MCF 10A (cell line): ENCODE measurements around the gene SHC2. TPM values are rescaled to one million over a fixed set of nuclear protein-coding genes. Genes with fewer than 3 reads are reported as not detected.

Source experiments
- BruUV-seq: library from RNA; stranded (reverse); fragments of 400-500 nt; replicated peaks from 2 replicates; lab custom pipeline; 2021; lab: Mats Ljungman, UMichigan
- CTCF ChIA-PET: fragments of 300-600 bp; sonication (Branson Sonifier 250); formaldehyde crosslinking; extraction: SDS; loops from one replicate; lab custom pipeline; 2021; ENCODE audit warnings: antibody characterized with exemption, inconsistent platforms; lab: Yijun Ruan, JAX
- POLR2A ChIA-PET: fragments of 300-600, 350-650 bp; sonication (Branson Sonifier 250); formaldehyde crosslinking; extraction: SDS; loops from one replicate; lab custom pipeline; 2020; ENCODE audit warnings: antibody characterized with exemption, inconsistent platforms; lab: Yijun Ruan, JAX
- DNase-seq: peaks from one replicate; pipeline ENCODE4 v3.0.0-alpha.2; 2018; ENCODE audit not compliant: unreplicated experiment
- H3K27ac Mint-ChIP-seq: one replicate; pipeline ENCODE4 v1.8.0; 2022; ENCODE audit warnings: mild to moderate bottlenecking, low read depth, mixed read lengths; ENCODE audit not compliant: unreplicated experiment
- H3K27me3 Mint-ChIP-seq: one replicate; pipeline ENCODE4 v1.8.0; 2022; ENCODE audit warnings: mixed read lengths; ENCODE audit not compliant: insufficient read depth, unreplicated experiment
- H3K36me3 Mint-ChIP-seq: one replicate; pipeline ENCODE4 v1.8.0; 2022; ENCODE audit warnings: mild to moderate bottlenecking, moderate library complexity, mixed read lengths; ENCODE audit not compliant: insufficient read depth, unreplicated experiment
- H3K4me1 Mint-ChIP-seq: one replicate; pipeline ENCODE4 v1.8.0; 2022; ENCODE audit warnings: mixed read lengths; ENCODE audit not compliant: insufficient read depth, unreplicated experiment
- H3K4me3 Mint-ChIP-seq: one replicate; pipeline ENCODE4 v1.8.0; 2022; ENCODE audit warnings: mild to moderate bottlenecking, moderate library complexity, mixed read lengths; ENCODE audit not compliant: unreplicated experiment
- H3K9me3 Mint-ChIP-seq: one replicate; pipeline ENCODE4 v1.8.0; 2022; ENCODE audit warnings: mixed read lengths; ENCODE audit not compliant: unreplicated experiment
- intact Hi-C: fragments of 100-400 bp; cut with micrococcal nuclease; formaldehyde crosslinking; loops from 2 replicates; pipeline ENCODE4 v1.14.1; 2022
- total RNA-seq: library from RNA; stranded (reverse); gene quantifications from 2 replicates; pipeline ENCODE4 v1.2.3, GENCODE V29; 2022
- TF ChIP-seq, protein P1 (sequence below): fragments of 200-600 bp; IDR thresholded peaks from one replicate; pipeline ENCODE4 v1.8.0; 2022; ENCODE audit warnings: antibody characterized with exemption, mild to moderate bottlenecking; ENCODE audit not compliant: unreplicated experiment

Gene SHC2
- total RNA-seq, 1 experiment from 2014 or later, result 0.77 TPM

- no peak overlapping the region for H3K4me3 Mint-ChIP-seq
- ChIA-PET CTCF (no interaction called here), POLR2A (no interaction called here)
- H3K4me1 Mint-ChIP-seq, result no peaks in the 10 kb centered on the region
- no peak for DNase-seq
- peaks cover 4% of the 10 kb centered on the region for H3K36me3 Mint-ChIP-seq
- no peaks in the 10 kb centered on the region for H3K27me3 Mint-ChIP-seq
- H3K9me3 Mint-ChIP-seq, result no peaks in the 10 kb centered on the region
- intact Hi-C loops, result no loop called here
- H3K27ac Mint-ChIP-seq, result no peak overlapping the region
- no TSS peak for BruUV-seq
- TF ChIP-seq, protein P1, sequence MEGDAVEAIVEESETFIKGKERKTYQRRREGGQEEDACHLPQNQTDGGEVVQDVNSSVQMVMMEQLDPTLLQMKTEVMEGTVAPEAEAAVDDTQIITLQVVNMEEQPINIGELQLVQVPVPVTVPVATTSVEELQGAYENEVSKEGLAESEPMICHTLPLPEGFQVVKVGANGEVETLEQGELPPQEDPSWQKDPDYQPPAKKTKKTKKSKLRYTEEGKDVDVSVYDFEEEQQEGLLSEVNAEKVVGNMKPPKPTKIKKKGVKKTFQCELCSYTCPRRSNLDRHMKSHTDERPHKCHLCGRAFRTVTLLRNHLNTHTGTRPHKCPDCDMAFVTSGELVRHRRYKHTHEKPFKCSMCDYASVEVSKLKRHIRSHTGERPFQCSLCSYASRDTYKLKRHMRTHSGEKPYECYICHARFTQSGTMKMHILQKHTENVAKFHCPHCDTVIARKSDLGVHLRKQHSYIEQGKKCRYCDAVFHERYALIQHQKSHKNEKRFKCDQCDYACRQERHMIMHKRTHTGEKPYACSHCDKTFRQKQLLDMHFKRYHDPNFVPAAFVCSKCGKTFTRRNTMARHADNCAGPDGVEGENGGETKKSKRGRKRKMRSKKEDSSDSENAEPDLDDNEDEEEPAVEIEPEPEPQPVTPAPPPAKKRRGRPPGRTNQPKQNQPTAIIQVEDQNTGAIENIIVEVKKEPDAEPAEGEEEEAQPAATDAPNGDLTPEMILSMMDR, result no peak
Observed at GRCh38 chr19:449916-450315, 10.9 kb downstream of the SHC2 start.

DNA sequence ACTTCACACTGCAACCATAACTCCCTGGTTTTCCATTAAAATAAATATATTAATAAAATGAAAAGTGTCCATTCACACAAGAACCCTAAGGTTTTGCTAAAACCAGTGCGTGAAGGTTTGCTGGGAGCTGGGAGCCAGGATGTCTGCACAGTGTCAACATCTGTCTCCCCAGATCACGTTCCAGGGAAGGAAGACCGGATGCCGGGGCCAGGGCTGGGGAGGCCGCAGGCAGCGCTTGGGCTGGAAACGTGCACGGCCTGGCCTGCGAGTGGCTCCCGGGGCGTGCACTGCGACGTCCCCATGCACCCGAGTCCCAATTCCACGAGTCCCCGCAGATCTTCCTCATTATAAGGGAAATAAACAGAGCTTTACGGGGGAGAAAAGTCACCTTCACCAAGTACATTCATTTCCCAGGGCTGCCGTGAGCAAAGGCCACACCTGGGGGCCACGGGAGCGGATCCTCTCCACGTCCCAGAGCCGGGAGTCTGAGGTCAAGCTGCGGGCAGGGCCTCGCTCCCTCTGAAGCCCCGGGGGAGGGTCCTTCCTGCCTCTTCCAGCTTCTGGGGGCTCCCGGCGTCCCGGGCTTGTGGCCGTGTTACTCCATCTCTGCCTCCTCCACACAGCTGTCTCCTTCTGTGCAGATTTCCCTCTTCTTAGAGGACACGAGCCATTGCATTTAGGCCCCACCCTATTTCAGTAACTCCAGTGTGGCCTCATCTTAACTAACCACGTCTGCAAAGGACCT lies 12.8 kb downstream of the SHC2 start:
- DNase-seq, result no peak
- Mint-ChIP-seq H3K4me3 (no peak overlapping the region), H3K9me3 (no peaks in the 10 kb centered on the region), H3K27ac (no peak overlapping the region), H3K4me1 (no peaks in the 10 kb centered on the region), H3K27me3 (no peaks in the 10 kb centered on the region), H3K36me3 (peaks cover 4% of the 10 kb centered on the region)
- intact Hi-C loops, result no loop called here
- POLR2A ChIA-PET, result no interaction called here
- TF ChIP-seq, protein P1, result no peak
- BruUV-seq, result no TSS peak
- CTCF ChIA-PET, result no interaction called here

GRCh38 chr19:447064-447426 lies 13.8 kb downstream of the SHC2 start:
- H3K9me3 Mint-ChIP-seq, result no peaks in the 10 kb centered on the region
- no TSS peak for BruUV-seq
- H3K36me3 Mint-ChIP-seq, result peaks cover 4% of the 10 kb centered on the region
- CTCF ChIA-PET, result no interaction called here
- no peaks in the 10 kb centered on the region for H3K4me1 Mint-ChIP-seq
- no peak for DNase-seq
- POLR2A ChIA-PET, result no interaction called here
- TF ChIP-seq, protein P1, result no peak
- no peak overlapping the region for H3K27ac Mint-ChIP-seq
- intact Hi-C loops, result no loop called here
- H3K27me3 Mint-ChIP-seq, result no peaks in the 10 kb centered on the region
- H3K4me3 Mint-ChIP-seq, result no peak overlapping the region

- CTCF ChIA-PET, result no interaction called here
- POLR2A ChIA-PET, result no interaction called here
- Mint-ChIP-seq H3K4me1 (no peaks in the 10 kb centered on the region), H3K36me3 (no peaks in the 10 kb centered on the region), H3K27me3 (no peaks in the 10 kb centered on the region), H3K9me3 (no peaks in the 10 kb centered on the region), H3K27ac (no peak overlapping the region), H3K4me3 (no peak overlapping the region)
- no peak for DNase-seq
- BruUV-seq, result no TSS peak
- intact Hi-C loops, result no loop called here
- TF ChIP-seq, protein P1, result no peak
Observed at GRCh38 chr19:444677-445210, 16.1 kb downstream of the SHC2 start.
